ENCODE data around the gene MAN1C1. TPM values are rescaled to one million over a fixed set of nuclear protein-coding genes. Genes with fewer than 3 reads are reported as not detected.

MAN1C1 gene
- total RNA-seq, 1 experiment from 2014 or later: 1.2 TPM

- no peak overlapping the region for H3K4me3 ChIP-seq (replicated peaks in 1 of 2; ENCODE audit: low read depth in 1 of 2, low read length in 2 of 2)
- H3K27me3 ChIP-seq (ENCODE audit: insufficient read depth, low read length): no peaks in the 10 kb centered on the region
- H3K9ac ChIP-seq (ENCODE audit: low read length): no peak overlapping the region
- H3K36me3 ChIP-seq (ENCODE audit: control insufficient read depth in 1 of 2, insufficient read depth in 2 of 2, low read length in 2 of 2): no peaks in the 10 kb centered on the region
- ChIA-PET CTCF (no interaction called here), RAD21 (ENCODE audit: low non-redundant PET in 1 of 2, low total read pairs in 2 of 2, uncharacterized antibody in 2 of 2, unreplicated experiment in 2 of 2) (no interaction called here), POLR2A (no interaction called here)
- no peaks in the 10 kb centered on the region for H4K20me1 ChIP-seq (ENCODE audit: insufficient read depth)
- H3K9me2 ChIP-seq (ENCODE audit: insufficient read depth): no peaks in the 10 kb centered on the region
- no peaks in the 10 kb centered on the region for H3K79me2 ChIP-seq (ENCODE audit: insufficient read depth, low read length)
- H3K4me1 ChIP-seq (ENCODE audit: control insufficient read depth in 1 of 2, insufficient read depth in 2 of 2, low read length in 2 of 2): peaks cover 5 to 13% of the 10 kb centered on the region in 2 experiments; a peak in 3 of 4 replicates
- DNase-seq (ENCODE audit: low read depth, low spot score): no peak
- no TSS peak for BruUV-seq (replicated peaks)
- H3K9me3 ChIP-seq (ENCODE audit: control insufficient read depth in 1 of 2, insufficient read depth in 1 of 2, low read depth in 1 of 2, low read length in 2 of 2): no peaks in the 10 kb centered on the region
- H3K27ac ChIP-seq (ENCODE audit: low read depth, low read length): no peak overlapping the region
- intact Hi-C loops (cut with micrococcal nuclease): no loop called here
- no peak overlapping the region for H3K4me2 ChIP-seq (ENCODE audit: low read length)
- ATAC-seq: no peak
- TF ChIP-seq REST (IDR thresholded peaks at IDR 0.05; ENCODE audit: low read depth): no peak
- no peak for TF ChIP-seq CBX3 (IDR thresholded peaks at IDR 0.05; ENCODE audit: low read depth)
- no peak for TF ChIP-seq SRF (IDR thresholded peaks at IDR 0.05; ENCODE audit: low read depth)
- TF ChIP-seq EZH2 (IDR thresholded peaks at IDR 0.05): no peak
- TF ChIP-seq ZBTB33 (IDR thresholded peaks at IDR 0.05; ENCODE audit: extremely low read depth, insufficient replicate concordance, low read length): no peak
- no peak for TF ChIP-seq MAX (IDR thresholded peaks at IDR 0.05)
- no peak for TF ChIP-seq EZH2phosphoT487 (IDR thresholded peaks at IDR 0.05; ENCODE audit: borderline replicate concordance)
- no peak for TF ChIP-seq ZFX (IDR thresholded peaks at IDR 0.05)
- no peak for TF ChIP-seq ELF1 (IDR thresholded peaks at IDR 0.05; ENCODE audit: borderline replicate concordance, low read depth)
- no peak for TF ChIP-seq SIN3A (IDR thresholded peaks at IDR 0.05; ENCODE audit: low read depth)
- no peak for TF ChIP-seq JUND (IDR thresholded peaks at IDR 0.05)
- TF ChIP-seq POLR2A (IDR thresholded peaks at IDR 0.05; ENCODE audit: borderline replicate concordance, extremely low read depth, insufficient read depth, insufficient read length): no peak
- TF ChIP-seq SP1 (IDR thresholded peaks at IDR 0.05; ENCODE audit: low read depth): no peak
- no peak for TF ChIP-seq FOSL1 (IDR thresholded peaks at IDR 0.05; ENCODE audit: low read depth)
- no peak for TF ChIP-seq ATF3 (IDR thresholded peaks at IDR 0.05)
- TF ChIP-seq CEBPB (IDR thresholded peaks at IDR 0.05; ENCODE audit: low read depth): no peak
- no peak for TF ChIP-seq ZNF274 (IDR thresholded peaks at IDR 0.05; ENCODE audit: low read depth, low read length)
- no peak for TF ChIP-seq RAD21 (IDR thresholded peaks at IDR 0.05; ENCODE audit: low read depth)
- TF ChIP-seq CTCF (IDR thresholded peaks at IDR 0.05 in 2 of 3, conservative IDR thresholded peaks at IDR 0.05 in 1 of 3; ENCODE audit: borderline replicate concordance in 1 of 3, insufficient read depth in 1 of 3, low read depth in 2 of 3, low read length in 2 of 3): no peak
- H2AFZ ChIP-seq (ENCODE audit: low read depth, low read length, poor library complexity, severe bottlenecking): no peak overlapping the region
These were observed 187.8 kb downstream of the MAN1C1 start for GRCh38 chr1:25804244-25804963.

Measured in HCT116 (cell line).